GM21447 (cell line): ENCODE measurements around the gene NRTN.
"Not testable (repeated sequence)": the region's sequence is repeated elsewhere in the genome, so short reads cannot be mapped to it uniquely, and the experiment has no call there.

ENCODE experiments used
- ATAC-seq: cut with Tn5 transposase; IDR thresholded peaks from one replicate; pipeline ENCODE4 v1.9.1; 2021; ENCODE audit not compliant: unreplicated experiment

NRTN gene

GRCh38 chr19:5832527-5833216 is 27.8 kb downstream of the NRTN start:
- no peak for ATAC-seq

GRCh38 chr19:5837761-5838352 is 33.0 kb downstream of the NRTN start:
- ATAC-seq, result no peak

- no peak for ATAC-seq
Observed at GRCh38 chr19:5838353-5839064, 33.6 kb downstream of the NRTN start.

- no peak for ATAC-seq
Observed at GRCh38 chr19:5839065-5840017, 34.5 kb downstream of the NRTN start, which contains the start of gene FUT6. Gene FUT6, minus strand, starts transcription at chr19:5839702. Its CDS starts 7,135 bp downstream, at chr19:5832567.

DNA sequence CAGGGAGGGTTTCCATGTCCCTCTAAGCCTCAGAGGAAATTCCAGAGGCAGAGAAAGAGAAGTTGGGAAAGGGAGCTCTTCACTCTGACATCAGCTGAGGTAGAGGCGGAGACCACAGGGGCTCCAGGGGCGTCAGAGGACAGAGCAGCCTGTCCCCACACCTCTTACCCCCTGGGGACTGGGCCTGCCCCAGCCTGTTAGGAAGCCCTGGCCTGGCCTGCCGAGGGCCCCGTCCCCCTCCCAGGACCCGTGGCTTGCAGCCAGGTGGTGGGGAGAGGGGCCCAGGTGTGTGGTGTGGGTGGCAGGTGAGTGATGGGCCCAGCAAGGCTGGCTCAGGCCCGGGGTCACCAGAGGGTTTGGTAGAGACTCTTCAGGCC is 36.9 kb downstream of the NRTN start:
- ATAC-seq, result not testable (repeated sequence)

GRCh38 chr19:5843295-5843927 is 38.5 kb downstream of the NRTN start:
- ATAC-seq, result no peak

GRCh38 chr19:5844456-5845433 is 39.9 kb downstream of the NRTN start:
- no peak for ATAC-seq

- not testable (repeated sequence) for ATAC-seq
Observed at GRCh38 chr19:5847846-5848245, 43.0 kb downstream of the NRTN start.

DNA sequence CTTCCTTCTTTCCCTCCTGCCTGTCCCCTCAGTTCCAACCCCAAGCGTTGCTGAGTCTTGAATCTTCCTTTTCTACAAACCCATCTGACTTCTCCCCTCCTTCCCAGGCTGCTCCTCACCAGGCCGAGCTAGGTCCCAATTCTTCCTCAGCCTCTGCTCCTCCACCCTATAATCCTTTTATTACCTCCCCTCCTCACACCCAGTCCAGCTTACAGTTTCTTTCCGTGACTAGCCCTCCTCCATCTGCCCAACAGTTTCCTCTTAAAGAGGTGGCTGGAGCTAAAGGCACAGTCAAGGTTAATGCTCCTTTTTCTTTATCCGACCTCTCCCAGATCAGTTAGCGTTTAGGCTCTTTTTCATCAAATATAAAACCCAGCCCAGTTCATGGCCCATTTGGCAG is 43.8 kb downstream of the NRTN start:
- not testable (repeated sequence) for ATAC-seq

DNA sequence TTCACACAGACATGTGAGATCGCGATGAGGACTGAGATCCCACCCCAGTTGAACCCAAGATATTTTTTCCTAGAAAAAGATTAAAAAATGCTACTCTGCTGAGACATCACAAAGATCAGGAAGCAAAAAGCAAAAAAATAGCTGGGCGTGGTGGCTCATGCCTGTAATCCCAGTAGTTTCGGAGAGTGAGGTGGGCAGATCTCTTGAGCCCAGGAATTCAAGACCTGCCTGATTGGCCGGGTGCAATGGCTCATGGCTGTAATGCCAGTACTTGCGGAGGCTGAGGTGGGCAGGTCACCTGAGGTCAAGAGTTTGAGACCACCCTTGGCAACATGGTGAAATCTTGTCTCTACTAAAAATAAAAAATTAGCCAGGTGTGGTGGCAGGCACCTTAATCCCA is 45.3 kb downstream of the NRTN start:
- ATAC-seq, result no peak

DNA sequence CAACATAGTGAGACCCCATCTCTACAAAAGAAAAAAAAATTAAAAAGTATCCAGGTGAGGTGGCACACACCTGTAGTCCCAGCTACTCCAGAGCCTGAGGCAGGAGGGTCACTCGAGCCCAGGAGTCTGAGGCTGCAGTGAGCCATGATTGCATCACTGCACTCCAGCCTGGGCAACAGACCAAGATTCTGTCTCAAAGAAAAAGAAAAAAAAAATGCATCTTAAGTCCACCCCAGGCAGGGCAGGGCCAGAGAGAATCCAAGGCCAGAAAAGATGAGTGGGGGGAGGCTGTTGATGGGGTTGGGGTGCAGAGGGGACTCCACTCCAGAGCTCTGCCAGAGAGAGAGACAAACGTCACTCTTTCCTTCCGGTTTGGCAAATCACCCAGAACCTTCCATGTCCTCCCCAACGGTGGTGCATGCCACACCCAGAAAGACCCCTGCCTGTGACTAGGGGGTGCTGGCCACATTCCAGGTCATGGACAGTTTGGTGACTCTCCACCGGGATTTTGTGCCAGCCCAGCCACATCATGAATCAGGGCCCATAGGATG is 46.0 kb downstream of the NRTN start:
- no peak for ATAC-seq

- ATAC-seq, result no peak
Observed at GRCh38 chr19:5851302-5851701, 46.4 kb downstream of the NRTN start, which contains the start of gene FUT3. Gene FUT3, minus strand, starts transcription at chr19:5851449.

DNA sequence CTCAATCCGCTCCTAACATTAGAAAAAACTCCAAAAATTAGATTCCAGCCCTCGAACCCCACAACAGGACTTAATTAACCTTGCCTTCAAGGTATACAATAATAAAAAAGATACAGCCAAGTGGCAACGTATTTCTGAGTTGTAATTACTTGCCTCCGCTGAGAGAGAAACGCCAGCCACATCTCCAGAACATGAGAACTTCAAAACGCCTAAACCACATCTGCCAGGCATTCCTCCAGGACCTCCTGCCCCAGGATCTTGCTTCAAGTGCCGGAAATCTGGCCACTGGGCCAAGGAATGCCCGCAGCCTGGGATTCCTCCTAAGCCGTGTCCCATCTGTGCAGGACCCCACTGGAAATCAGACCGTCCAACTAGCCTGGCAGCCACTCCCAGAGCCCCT is 49.3 kb downstream of the NRTN start:
- not testable (repeated sequence) for ATAC-seq

- not testable (repeated sequence) for ATAC-seq
Observed at GRCh38 chr19:5855151-5855550, 50.3 kb downstream of the NRTN start.

- no peak for ATAC-seq
Observed at GRCh38 chr19:5857203-5858081, 52.6 kb downstream of the NRTN start.

DNA sequence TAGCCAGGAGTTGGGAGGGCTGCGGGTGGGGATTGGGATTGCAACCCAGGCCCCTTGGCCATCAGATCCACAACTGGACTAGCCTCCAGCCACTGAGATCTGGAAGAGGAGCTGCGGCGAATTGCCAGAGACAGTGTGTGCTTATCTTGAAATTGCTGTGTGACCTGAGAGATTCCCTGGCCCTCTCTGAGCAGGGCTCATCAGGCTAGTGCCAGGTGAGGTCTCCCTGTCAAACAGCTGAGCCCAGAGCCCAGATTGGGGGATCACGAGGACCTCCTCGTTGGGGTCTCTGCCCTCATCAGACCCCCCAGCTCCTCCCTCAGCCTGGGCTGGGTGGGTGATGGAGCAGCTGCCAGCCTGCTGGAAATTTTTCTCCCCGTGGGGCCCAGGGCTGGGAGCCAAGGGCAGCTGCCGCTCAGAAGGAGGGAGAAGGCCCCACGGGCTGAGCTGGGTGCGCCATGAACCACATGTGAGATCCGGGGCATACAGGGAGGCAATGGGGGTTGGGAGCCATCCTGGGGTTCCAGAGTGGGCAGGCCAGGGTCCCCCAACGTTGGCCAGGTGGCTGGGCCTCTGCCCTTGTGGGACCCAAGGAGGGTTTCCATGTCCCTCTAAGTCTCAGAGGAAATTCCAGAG is 58.3 kb downstream of the NRTN start:
- no peak for ATAC-seq

DNA sequence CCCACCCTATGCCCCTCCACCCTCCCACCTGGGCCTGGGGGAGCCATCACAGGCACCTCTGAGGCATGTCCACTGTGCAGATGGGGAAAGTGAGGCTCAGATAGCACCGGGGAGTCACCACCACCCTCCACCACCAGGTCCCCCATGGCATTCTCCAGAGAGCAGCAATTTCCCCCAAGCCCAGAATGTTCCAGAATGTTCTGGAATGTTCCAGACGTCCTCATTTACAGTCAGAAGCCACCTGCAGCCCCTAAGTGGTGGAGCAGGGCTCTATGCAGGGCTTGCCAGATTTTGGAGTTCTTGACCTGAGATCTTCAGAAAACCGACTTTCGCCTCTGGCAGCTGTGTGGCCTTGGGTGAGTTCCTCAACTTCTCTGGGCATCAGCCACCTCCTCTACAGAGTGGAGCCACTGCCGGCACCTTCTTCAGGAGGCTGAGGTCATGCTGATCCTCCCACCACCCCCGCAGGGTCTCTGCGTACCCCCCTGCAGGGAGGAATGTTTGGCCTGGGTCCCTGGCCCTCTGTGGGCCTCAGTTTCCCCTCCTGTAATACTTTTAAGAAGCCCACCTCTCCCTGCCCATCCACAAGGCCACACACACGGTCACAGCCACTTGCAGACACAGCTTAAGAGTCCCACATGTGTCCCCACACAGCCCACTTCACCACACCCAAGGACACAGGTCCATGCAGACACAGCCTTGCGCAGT is 59.3 kb downstream of the NRTN start:
- ATAC-seq, result no peak
